D721Med (cell line): Measurements from ENCODE around the gene ZNF263.

Experiments used
- DNase-seq: peaks from one replicate; pipeline ENCODE4 v3.0.0; 2011; ENCODE audit warnings: low spot score; ENCODE audit not compliant: insufficient read length
- FAIRE-seq: peaks from 2 replicates; lab custom pipeline; 2011; peaks lifted over from hg19 to GRCh38; lab: Jason Lieb, UNC
- CTCF ChIP-seq: IDR thresholded peaks from 2 replicates; pipeline ENCODE4 v1.5.1; 2012; ENCODE audit warnings: mild to moderate bottlenecking, control low read depth; ENCODE audit not compliant: insufficient read depth; ENCODE audit errors: missing control alignments

Gene ZNF263

GRCh38 chr16:3295783-3296182, 12.5 kb downstream of the ZNF263 start:
- FAIRE-seq (no peak), DNase-seq (no peak)
- TF ChIP-seq CTCF = no peak

- no peak for DNase-seq
- no peak for FAIRE-seq
- TF ChIP-seq CTCF = no peak
Measured at GRCh38 chr16:3304370-3304769, 21.1 kb downstream of the ZNF263 start.

- FAIRE-seq (no peak), DNase-seq (peak; percentile 66)
- TF ChIP-seq CTCF = no peak
Measured at GRCh38 chr16:3305109-3306068, 22.1 kb downstream of the ZNF263 start, which contains the start of the genes TIGD7 and ZNF75A. TSS of gene TIGD7 (minus strand) at chr16:3305430. CDS start at chr16:3300614, 4,816 bp downstream. TSS of gene ZNF75A (plus strand) at chr16:3305497. CDS start at chr16:3308429, 2,932 bp downstream.

- TF ChIP-seq CTCF = no peak
- DNase-seq (no peak), FAIRE-seq (no peak)
Measured at GRCh38 chr16:3306078-3306477, 22.8 kb downstream of the ZNF263 start.

- TF ChIP-seq CTCF = no peak
- DNase-seq = no peak
- FAIRE-seq = no peak
Measured at GRCh38 chr16:3311496-3311895, 28.2 kb downstream of the ZNF263 start.

- TF ChIP-seq CTCF = no peak
- DNase-seq (no peak), FAIRE-seq (no peak)
Measured at GRCh38 chr16:3317315-3317999, 34.2 kb downstream of the ZNF263 start.

- FAIRE-seq = no peak
- no peak for DNase-seq
- no peak for TF ChIP-seq CTCF
Measured at GRCh38 chr16:3321816-3322215, 38.5 kb downstream of the ZNF263 start.
